AG09309 (cell line): ENCODE data around the gene SETD4.

Experiments
- DNase-seq: peaks from one replicate; pipeline ENCODE4 v3.0.0-alpha.2; 2010; ENCODE audit warnings: low read depth
- H3K4me3 ChIP-seq: 2 replicates; pipeline ENCODE4 v1.5.1; 2011; ENCODE audit warnings: mild to moderate bottlenecking, low read depth, low read length, moderate library complexity; ENCODE audit not compliant: control insufficient read depth
- CTCF ChIP-seq: IDR thresholded peaks from 2 replicates; pipeline ENCODE4 v1.5.1; 2011; ENCODE audit warnings: mild to moderate bottlenecking, low read depth, low read length, inconsistent platforms; ENCODE audit not compliant: insufficient read depth, control insufficient read depth; ENCODE audit errors: missing control alignments

The SETD4 gene

GRCh38 chr21:36093512-36093911, 33.2 kb upstream of the SETD4 start:
- no peak for DNase-seq
- TF ChIP-seq CTCF: no peak
- H3K4me3 ChIP-seq: no peak overlapping the region

GRCh38 chr21:36092681-36093080, 32.4 kb upstream of the SETD4 start:
- H3K4me3 ChIP-seq: no peak overlapping the region
- no peak for DNase-seq
- TF ChIP-seq CTCF: no peak

GRCh38 chr21:36089946-36090345, 29.6 kb upstream of the SETD4 start:
- TF ChIP-seq CTCF: no peak
- DNase-seq: no peak

GRCh38 chr21:36087362-36088138, 27.2 kb upstream of the SETD4 start:
- no peak overlapping the region for H3K4me3 ChIP-seq
- no peak for TF ChIP-seq CTCF
- DNase-seq: no peak

More at GRCh38 chr21:36089946-36090345, 29.6 kb upstream of the SETD4 start:
- H3K4me3 ChIP-seq: no peak overlapping the region

- no peak for TF ChIP-seq CTCF
- no peak for DNase-seq
- no peak overlapping the region for H3K4me3 ChIP-seq
These were observed 21.9 kb upstream of the SETD4 start for GRCh38 chr21:36082237-36082664.

- TF ChIP-seq CTCF: no peak
- no peak for DNase-seq
These were observed 20.1 kb upstream of the SETD4 start for GRCh38 chr21:36080386-36080785.

More at GRCh38 chr21:36080386-36080785, 20.1 kb upstream of the SETD4 start:
- no peak overlapping the region for H3K4me3 ChIP-seq
